Measurements from ENCODE around the gene ABCA4.

The ABCA4 gene

GRCh38 chr1:94115254-94115899 lies 5.6 kb downstream of the ABCA4 start (continued):
- TF ChIP-seq, protein P1, sequence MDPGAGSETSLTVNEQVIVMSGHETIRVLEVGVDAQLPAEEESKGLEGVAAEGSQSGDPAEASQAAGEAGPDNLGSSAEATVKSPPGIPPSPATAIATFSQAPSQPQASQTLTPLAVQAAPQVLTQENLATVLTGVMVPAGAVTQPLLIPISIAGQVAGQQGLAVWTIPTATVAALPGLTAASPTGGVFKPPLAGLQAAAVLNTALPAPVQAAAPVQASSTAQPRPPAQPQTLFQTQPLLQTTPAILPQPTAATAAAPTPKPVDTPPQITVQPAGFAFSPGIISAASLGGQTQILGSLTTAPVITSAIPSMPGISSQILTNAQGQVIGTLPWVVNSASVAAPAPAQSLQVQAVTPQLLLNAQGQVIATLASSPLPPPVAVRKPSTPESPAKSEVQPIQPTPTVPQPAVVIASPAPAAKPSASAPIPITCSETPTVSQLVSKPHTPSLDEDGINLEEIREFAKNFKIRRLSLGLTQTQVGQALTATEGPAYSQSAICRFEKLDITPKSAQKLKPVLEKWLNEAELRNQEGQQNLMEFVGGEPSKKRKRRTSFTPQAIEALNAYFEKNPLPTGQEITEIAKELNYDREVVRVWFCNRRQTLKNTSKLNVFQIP (CRISPR knock-in tag; IDR thresholded peaks at IDR 0.05; ENCODE audit: borderline replicate concordance, low read depth), result no peak
- TF ChIP-seq TCF4 (CRISPR knock-in tag; IDR thresholded peaks at IDR 0.05; ENCODE audit: borderline replicate concordance), result no peak

- ATAC-seq, result no peak
- TF ChIP-seq ZFP3 (CRISPR knock-in tag; IDR thresholded peaks at IDR 0.05) (no peak), ZNF565 (CRISPR knock-in tag; conservative IDR thresholded peaks at IDR 0.05; ENCODE audit: low read depth) (no peak), TOX (CRISPR knock-in tag; IDR thresholded peaks at IDR 0.05; ENCODE audit: borderline replicate concordance) (no peak), CREB5 (CRISPR knock-in tag; IDR thresholded peaks at IDR 0.05; ENCODE audit: low read depth) (no peak), ZFP30 (CRISPR knock-in tag; IDR thresholded peaks at IDR 0.05) (no peak), OSR1 (CRISPR knock-in tag; IDR thresholded peaks at IDR 0.05) (no peak), CSDC2 (CRISPR knock-in tag; IDR thresholded peaks at IDR 0.05) (no peak), RARB (CRISPR knock-in tag; IDR thresholded peaks at IDR 0.05) (no peak), TCF4 (CRISPR knock-in tag; IDR thresholded peaks at IDR 0.05; ENCODE audit: borderline replicate concordance) (no peak), ESRRG (CRISPR knock-in tag; IDR thresholded peaks at IDR 0.05) (no peak), GLIS3 (CRISPR knock-in tag; IDR thresholded peaks at IDR 0.05) (no peak), BACH2 (CRISPR knock-in tag; IDR thresholded peaks at IDR 0.05; ENCODE audit: borderline replicate concordance) (no peak), PPARA (CRISPR knock-in tag; IDR thresholded peaks at IDR 0.05; ENCODE audit: borderline replicate concordance) (no peak), ISL1 (CRISPR knock-in tag; IDR thresholded peaks at IDR 0.05) (no peak), ZNF8 (CRISPR knock-in tag; IDR thresholded peaks at IDR 0.05) (no peak), ZNF70 (CRISPR knock-in tag; IDR thresholded peaks at IDR 0.05) (no peak)
- TF ChIP-seq, protein P2, sequence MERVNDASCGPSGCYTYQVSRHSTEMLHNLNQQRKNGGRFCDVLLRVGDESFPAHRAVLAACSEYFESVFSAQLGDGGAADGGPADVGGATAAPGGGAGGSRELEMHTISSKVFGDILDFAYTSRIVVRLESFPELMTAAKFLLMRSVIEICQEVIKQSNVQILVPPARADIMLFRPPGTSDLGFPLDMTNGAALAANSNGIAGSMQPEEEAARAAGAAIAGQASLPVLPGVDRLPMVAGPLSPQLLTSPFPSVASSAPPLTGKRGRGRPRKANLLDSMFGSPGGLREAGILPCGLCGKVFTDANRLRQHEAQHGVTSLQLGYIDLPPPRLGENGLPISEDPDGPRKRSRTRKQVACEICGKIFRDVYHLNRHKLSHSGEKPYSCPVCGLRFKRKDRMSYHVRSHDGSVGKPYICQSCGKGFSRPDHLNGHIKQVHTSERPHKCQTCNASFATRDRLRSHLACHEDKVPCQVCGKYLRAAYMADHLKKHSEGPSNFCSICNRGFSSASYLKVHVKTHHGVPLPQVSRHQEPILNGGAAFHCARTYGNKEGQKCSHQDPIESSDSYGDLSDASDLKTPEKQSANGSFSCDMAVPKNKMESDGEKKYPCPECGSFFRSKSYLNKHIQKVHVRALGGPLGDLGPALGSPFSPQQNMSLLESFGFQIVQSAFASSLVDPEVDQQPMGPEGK (CRISPR knock-in tag; IDR thresholded peaks at IDR 0.05; ENCODE audit: borderline replicate concordance), result no peak
Measured at GRCh38 chr1:94113589-94114226, 7.2 kb downstream of the ABCA4 start.

DNA sequence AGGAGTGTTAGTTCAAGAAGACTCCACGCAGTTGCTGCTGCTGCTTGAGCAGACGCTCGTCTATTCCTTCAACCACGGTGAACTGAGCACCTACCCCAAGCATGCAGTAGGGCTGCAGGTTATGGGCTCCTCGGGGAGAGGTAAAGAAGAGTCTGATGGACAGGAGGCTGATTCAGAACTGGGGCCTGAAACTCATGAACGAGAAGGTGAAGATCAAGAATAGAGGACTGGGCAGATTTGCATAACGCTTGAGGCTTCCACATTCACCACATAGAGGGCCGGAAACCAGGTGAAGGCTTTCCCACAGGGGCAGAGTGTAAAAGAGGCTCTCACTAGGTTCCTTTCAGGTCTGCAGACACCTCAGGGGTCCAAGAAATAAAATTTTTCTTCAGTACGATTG lies 9.1 kb downstream of the ABCA4 start:
- no peak for ATAC-seq
- TF ChIP-seq CSDC2 (CRISPR knock-in tag; IDR thresholded peaks at IDR 0.05), result no peak
- TF ChIP-seq, protein P2 (CRISPR knock-in tag; IDR thresholded peaks at IDR 0.05; ENCODE audit: borderline replicate concordance), result no peak
- TF ChIP-seq ZNF8 (CRISPR knock-in tag; IDR thresholded peaks at IDR 0.05), result no peak
- TF ChIP-seq ESRRG (CRISPR knock-in tag; IDR thresholded peaks at IDR 0.05), result no peak
- TF ChIP-seq ZFP30 (CRISPR knock-in tag; IDR thresholded peaks at IDR 0.05), result no peak
- TF ChIP-seq ZNF565 (CRISPR knock-in tag; conservative IDR thresholded peaks at IDR 0.05; ENCODE audit: low read depth), result no peak
- no peak for TF ChIP-seq BACH2 (CRISPR knock-in tag; IDR thresholded peaks at IDR 0.05; ENCODE audit: borderline replicate concordance)
- TF ChIP-seq TOX (CRISPR knock-in tag; IDR thresholded peaks at IDR 0.05; ENCODE audit: borderline replicate concordance), result no peak
- TF ChIP-seq OSR1 (CRISPR knock-in tag; IDR thresholded peaks at IDR 0.05), result no peak
- TF ChIP-seq CREB5 (CRISPR knock-in tag; IDR thresholded peaks at IDR 0.05; ENCODE audit: low read depth), result no peak
- TF ChIP-seq, protein P3, sequence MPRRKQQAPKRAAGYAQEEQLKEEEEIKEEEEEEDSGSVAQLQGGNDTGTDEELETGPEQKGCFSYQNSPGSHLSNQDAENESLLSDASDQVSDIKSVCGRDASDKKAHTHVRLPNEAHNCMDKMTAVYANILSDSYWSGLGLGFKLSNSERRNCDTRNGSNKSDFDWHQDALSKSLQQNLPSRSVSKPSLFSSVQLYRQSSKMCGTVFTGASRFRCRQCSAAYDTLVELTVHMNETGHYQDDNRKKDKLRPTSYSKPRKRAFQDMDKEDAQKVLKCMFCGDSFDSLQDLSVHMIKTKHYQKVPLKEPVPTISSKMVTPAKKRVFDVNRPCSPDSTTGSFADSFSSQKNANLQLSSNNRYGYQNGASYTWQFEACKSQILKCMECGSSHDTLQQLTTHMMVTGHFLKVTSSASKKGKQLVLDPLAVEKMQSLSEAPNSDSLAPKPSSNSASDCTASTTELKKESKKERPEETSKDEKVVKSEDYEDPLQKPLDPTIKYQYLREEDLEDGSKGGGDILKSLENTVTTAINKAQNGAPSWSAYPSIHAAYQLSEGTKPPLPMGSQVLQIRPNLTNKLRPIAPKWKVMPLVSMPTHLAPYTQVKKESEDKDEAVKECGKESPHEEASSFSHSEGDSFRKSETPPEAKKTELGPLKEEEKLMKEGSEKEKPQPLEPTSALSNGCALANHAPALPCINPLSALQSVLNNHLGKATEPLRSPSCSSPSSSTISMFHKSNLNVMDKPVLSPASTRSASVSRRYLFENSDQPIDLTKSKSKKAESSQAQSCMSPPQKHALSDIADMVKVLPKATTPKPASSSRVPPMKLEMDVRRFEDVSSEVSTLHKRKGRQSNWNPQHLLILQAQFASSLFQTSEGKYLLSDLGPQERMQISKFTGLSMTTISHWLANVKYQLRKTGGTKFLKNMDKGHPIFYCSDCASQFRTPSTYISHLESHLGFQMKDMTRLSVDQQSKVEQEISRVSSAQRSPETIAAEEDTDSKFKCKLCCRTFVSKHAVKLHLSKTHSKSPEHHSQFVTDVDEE (CRISPR knock-in tag; IDR thresholded peaks at IDR 0.05), result no peak
- TF ChIP-seq RARB (CRISPR knock-in tag; IDR thresholded peaks at IDR 0.05), result no peak
- TF ChIP-seq, protein P1 (CRISPR knock-in tag; IDR thresholded peaks at IDR 0.05; ENCODE audit: borderline replicate concordance, low read depth), result no peak
- no peak for TF ChIP-seq CSRNP3 (CRISPR knock-in tag; IDR thresholded peaks at IDR 0.05)
- no peak for TF ChIP-seq PPARA (CRISPR knock-in tag; IDR thresholded peaks at IDR 0.05; ENCODE audit: borderline replicate concordance)
- TF ChIP-seq GLIS3 (CRISPR knock-in tag; IDR thresholded peaks at IDR 0.05), result no peak
- no peak for TF ChIP-seq ZC3H10 (CRISPR knock-in tag; IDR thresholded peaks at IDR 0.05)

Measured in SK-N-SH treated with all-trans-retinoic acid at 6 μM for 48 hours (cell line).